GM19397 (cell line): ENCODE results near the gene KIF26B.

Experiments
- ATAC-seq: cut with Tn5 transposase; IDR thresholded peaks from one replicate; pipeline ENCODE4 v1.9.1; 2021; ENCODE audit warnings: mild to moderate bottlenecking, moderate library complexity; ENCODE audit not compliant: unreplicated experiment

KIF26B gene

GRCh38 chr1:245205864-245206263 is 51.1 kb downstream of the KIF26B start:
- no peak for ATAC-seq

- no peak for ATAC-seq
Observed at GRCh38 chr1:245207056-245207638, 52.4 kb downstream of the KIF26B start.

GRCh38 chr1:245207801-245208200 is 53.0 kb downstream of the KIF26B start:
- no peak for ATAC-seq

GRCh38 chr1:245209658-245210435 is 55.1 kb downstream of the KIF26B start:
- ATAC-seq = no peak

GRCh38 chr1:245211035-245211749 is 56.4 kb downstream of the KIF26B start:
- ATAC-seq = no peak

- no peak for ATAC-seq
Observed at GRCh38 chr1:245211761-245212160, 57.0 kb downstream of the KIF26B start.

- no peak for ATAC-seq
Observed at GRCh38 chr1:245212221-245212710, 57.5 kb downstream of the KIF26B start.

- no peak for ATAC-seq
Observed at GRCh38 chr1:245213066-245213831, 58.5 kb downstream of the KIF26B start.

GRCh38 chr1:245215071-245215470 is 60.3 kb downstream of the KIF26B start:
- no peak for ATAC-seq

GRCh38 chr1:245216366-245217115 is 61.8 kb downstream of the KIF26B start:
- ATAC-seq = no peak

- ATAC-seq = no peak
Observed at GRCh38 chr1:245217853-245218608, 63.2 kb downstream of the KIF26B start.

GRCh38 chr1:245220381-245220985 is 65.7 kb downstream of the KIF26B start:
- no peak for ATAC-seq

- no peak for ATAC-seq
Observed at GRCh38 chr1:245221805-245222204, 67.0 kb downstream of the KIF26B start.

GRCh38 chr1:245222931-245223595 is 68.3 kb downstream of the KIF26B start:
- no peak for ATAC-seq

GRCh38 chr1:245225322-245226202 is 70.8 kb downstream of the KIF26B start:
- no peak for ATAC-seq

- no peak for ATAC-seq
Observed at GRCh38 chr1:245226203-245226499, 71.4 kb downstream of the KIF26B start.

- ATAC-seq = no peak
Observed at GRCh38 chr1:245229051-245229450, 74.3 kb downstream of the KIF26B start.

GRCh38 chr1:245232931-245233330 is 78.1 kb downstream of the KIF26B start:
- ATAC-seq = no peak
